Astrocyte (in vitro differentiated cells and primary cell): ENCODE measurements around the gene UPB1.

Source experiments
- EZH2 ChIP-seq: IDR thresholded peaks from 2 replicates; pipeline ENCODE4 v1.6.1; 2012; ENCODE audit warnings: mild to moderate bottlenecking, low read length, inconsistent platforms; ENCODE audit not compliant: insufficient read depth
- TF ChIP-seq, protein P1 (sequence below): IDR thresholded peaks from 2 replicates; pipeline ENCODE4 v1.5.1; 2011; ENCODE audit warnings: low read depth, mild to moderate bottlenecking, inconsistent platforms, low read length, moderate library complexity; ENCODE audit not compliant: insufficient read depth

GRCh38 chr22:24571266-24571665, 76.1 kb downstream of the UPB1 start:
- TF ChIP-seq, protein P1, sequence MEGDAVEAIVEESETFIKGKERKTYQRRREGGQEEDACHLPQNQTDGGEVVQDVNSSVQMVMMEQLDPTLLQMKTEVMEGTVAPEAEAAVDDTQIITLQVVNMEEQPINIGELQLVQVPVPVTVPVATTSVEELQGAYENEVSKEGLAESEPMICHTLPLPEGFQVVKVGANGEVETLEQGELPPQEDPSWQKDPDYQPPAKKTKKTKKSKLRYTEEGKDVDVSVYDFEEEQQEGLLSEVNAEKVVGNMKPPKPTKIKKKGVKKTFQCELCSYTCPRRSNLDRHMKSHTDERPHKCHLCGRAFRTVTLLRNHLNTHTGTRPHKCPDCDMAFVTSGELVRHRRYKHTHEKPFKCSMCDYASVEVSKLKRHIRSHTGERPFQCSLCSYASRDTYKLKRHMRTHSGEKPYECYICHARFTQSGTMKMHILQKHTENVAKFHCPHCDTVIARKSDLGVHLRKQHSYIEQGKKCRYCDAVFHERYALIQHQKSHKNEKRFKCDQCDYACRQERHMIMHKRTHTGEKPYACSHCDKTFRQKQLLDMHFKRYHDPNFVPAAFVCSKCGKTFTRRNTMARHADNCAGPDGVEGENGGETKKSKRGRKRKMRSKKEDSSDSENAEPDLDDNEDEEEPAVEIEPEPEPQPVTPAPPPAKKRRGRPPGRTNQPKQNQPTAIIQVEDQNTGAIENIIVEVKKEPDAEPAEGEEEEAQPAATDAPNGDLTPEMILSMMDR: no peak
- TF ChIP-seq EZH2: no peak
